IMR-90 (cell line): ENCODE results near the gene CCL28. TPM values are rescaled to one million over a fixed set of nuclear protein-coding genes. Genes with fewer than 3 reads are reported as not detected.
A peak's percentile ranks its signal among the peaks of the same experiment; 100 is the strongest.

Source experiments
- ATAC-seq: fragments of 200-7000 bp; cut with Tn5 transposase; 2 replicates; pipeline ENCODE4 v1.9.1; 2020; ENCODE audit warnings: low read depth, mild to moderate bottlenecking, moderate library complexity
- BruUV-seq: library from RNA; stranded (reverse); fragments of 400-500 nt; replicated peaks from 2 replicates; lab custom pipeline; 2021; lab: Mats Ljungman, UMichigan
- CTCF ChIA-PET: fragments of 300-600 bp; formaldehyde crosslinking; extraction: SDS; loops from one replicate; lab custom pipeline; 2021; ENCODE audit warnings: antibody characterized with exemption; lab: Yijun Ruan, JAX
- POLR2A ChIA-PET: fragments of 300-600 bp; sonication (Branson Sonifier 250); formaldehyde crosslinking; loops from one replicate; lab custom pipeline; 2022; ENCODE audit warnings: antibody characterized with exemption; ENCODE audit not compliant: unreplicated experiment; lab: Charles Lee
- DNase-seq: peaks from one replicate; pipeline ENCODE4 v3.0.0; 2013
- H2AFZ ChIP-seq: replicated peaks from 2 replicates; pipeline ENCODE3; 2013; ENCODE audit warnings: low read length, mild to moderate bottlenecking; ENCODE audit not compliant: poor library complexity
- H2AK5ac ChIP-seq: 2 replicates; pipeline ENCODE4 v1.6.1; 2013; ENCODE audit warnings: low read depth, low read length, inconsistent platforms
- H2AK9ac ChIP-seq: replicated peaks from 2 replicates; pipeline ENCODE3; 2013; ENCODE audit warnings: mild to moderate bottlenecking, low read depth, low read length, moderate library complexity; ENCODE audit not compliant: poor library complexity
- H2BK120ac ChIP-seq: 2 replicates; pipeline ENCODE4 v1.6.1; 2013; ENCODE audit warnings: low read depth, low read length, inconsistent platforms
- H2BK15ac ChIP-seq: 3 replicates; pipeline ENCODE4 v1.6.1; 2013; ENCODE audit warnings: low read depth, low read length, inconsistent platforms
- H2BK20ac ChIP-seq: 2 replicates; pipeline ENCODE4 v1.6.1; 2013; ENCODE audit warnings: low read depth, mild to moderate bottlenecking, inconsistent platforms, low read length, moderate library complexity
- H2BK5ac ChIP-seq: 2 replicates; pipeline ENCODE4 v1.6.1; 2013; ENCODE audit warnings: mild to moderate bottlenecking, low read depth, low read length, inconsistent platforms; ENCODE audit not compliant: poor library complexity, severe bottlenecking
- H3K14ac ChIP-seq: replicated peaks from 2 replicates; pipeline ENCODE4 v1.6.1; 2013; ENCODE audit warnings: low read depth, low read length, inconsistent platforms
- H3K18ac ChIP-seq: 2 replicates; pipeline ENCODE4 v1.6.1; 2013; ENCODE audit warnings: low read depth, low read length, control low read depth
- H3K23ac ChIP-seq: 2 replicates; pipeline ENCODE4 v1.6.1; 2013; ENCODE audit warnings: low read depth, low read length, inconsistent platforms
- H3K27ac ChIP-seq: 2 replicates; pipeline ENCODE4 v1.5.1; 2013; ENCODE audit warnings: mild to moderate bottlenecking, control low read depth, low read length; ENCODE audit not compliant: insufficient read depth
- H3K27me3 ChIP-seq: 2 replicates; pipeline ENCODE4 v1.6.1; 2013; ENCODE audit warnings: low read length; ENCODE audit not compliant: control insufficient read depth, insufficient read depth
- H3K36me3 ChIP-seq: 2 replicates; pipeline ENCODE4 v1.6.1; 2013; ENCODE audit warnings: low read length, mixed read lengths; ENCODE audit not compliant: control insufficient read depth, insufficient read depth
- H3K4ac ChIP-seq: 2 replicates; pipeline ENCODE4 v1.6.1; 2013; ENCODE audit warnings: low read depth, low read length, inconsistent platforms
- H3K4me1 ChIP-seq: 2 replicates; pipeline ENCODE4 v1.6.1; 2013; ENCODE audit warnings: low read length, mixed read lengths; ENCODE audit not compliant: control insufficient read depth, insufficient read depth
- H3K4me2 ChIP-seq: 2 replicates; pipeline ENCODE4 v1.6.1; 2013; ENCODE audit warnings: low read depth, mild to moderate bottlenecking, control low read depth, low read length, moderate library complexity
- H3K4me3 ChIP-seq: 2 replicates; pipeline ENCODE4 v1.5.1; 2013; ENCODE audit warnings: low read depth, mild to moderate bottlenecking, control low read depth, low read length, moderate library complexity; ENCODE audit not compliant: insufficient read depth
- H3K56ac ChIP-seq: 2 replicates; pipeline ENCODE4 v1.6.1; 2013; ENCODE audit warnings: low read length, inconsistent platforms; ENCODE audit not compliant: insufficient read depth; ENCODE audit errors: extremely low read depth
- H3K79me1 ChIP-seq, 2 experiments: 2 replicates each; pipeline ENCODE4 v1.6.1; 2013; ENCODE audit warnings: low read length in 2 of 2, inconsistent platforms in 1 of 2, low read depth in 1 of 2
- H3K9ac ChIP-seq: 2 replicates; pipeline ENCODE4 v1.6.1; 2013; ENCODE audit warnings: low read depth, low read length, control low read depth
- H3K9me1 ChIP-seq: 2 replicates; pipeline ENCODE4 v1.6.1; 2013; ENCODE audit warnings: low read length, inconsistent platforms; ENCODE audit not compliant: insufficient read depth
- H3K9me3 ChIP-seq: 2 replicates; pipeline ENCODE4 v1.6.1; 2013; ENCODE audit warnings: low read length; ENCODE audit not compliant: control insufficient read depth, insufficient read depth
- H4K20me1 ChIP-seq: 2 replicates; pipeline ENCODE4 v1.6.1; 2013; ENCODE audit warnings: low read length, inconsistent platforms; ENCODE audit not compliant: insufficient read depth
- H4K5ac ChIP-seq: 2 replicates; pipeline ENCODE4 v1.6.1; 2013; ENCODE audit warnings: mild to moderate bottlenecking, low read depth, low read length, control low read depth
- H4K8ac ChIP-seq, 2 experiments: 2 replicates each; pipeline ENCODE4 v1.6.1; 2013; ENCODE audit warnings: low read depth in 2 of 2, low read length in 2 of 2, control low read depth in 1 of 2, inconsistent platforms in 1 of 2
- H4K91ac ChIP-seq: 2 replicates; pipeline ENCODE4 v1.6.1; 2013; ENCODE audit warnings: low read depth, low read length, inconsistent platforms; ENCODE audit not compliant: insufficient read depth
- BHLHE40 ChIP-seq: fragments of 150-350 bp; IDR thresholded peaks from 2 replicates; pipeline ENCODE4 v1.6.1; 2016; ENCODE audit warnings: mild to moderate bottlenecking, low read depth, low read length
- RAD21 ChIP-seq: IDR thresholded peaks from 2 replicates; pipeline ENCODE4 v1.6.1; 2012; ENCODE audit warnings: low read length, improper control_type of control experiment
- WGBS, 2 experiments: methylation state at CpG; one replicate each; pipeline versions ENCODE4 v1.1.5 to v1.1.7; 2013; ENCODE audit warnings: missing lambda C conversion rate in 2 of 2; ENCODE audit not compliant: insufficient read length in 1 of 2; ENCODE audit errors: extremely low coverage in 2 of 2; 5-methylcytosine and 5-hydroxymethylcytosine counted together
- dilution Hi-C: fragments of 300-500 bp; cut with HindIII; formaldehyde crosslinking; loops from one replicate; pipeline ENCODE4 v1.14.3; 2018; ENCODE audit warnings: low sequenced_read_pairs; ENCODE audit not compliant: unreplicated experiment
- in situ Hi-C: fragments of 300-500 bp; cut with MboI; formaldehyde crosslinking; loops from 3 replicates; pipeline ENCODE4 v1.14.3; 2019; ENCODE audit warnings: low sequenced_read_pairs, inconsistent platforms, mixed read lengths
- intact Hi-C: fragments of 100-400 bp; cut with micrococcal nuclease; formaldehyde crosslinking; loops from 2 replicates; pipeline ENCODE4 v1.10.0; 2022
- polyA plus RNA-seq, 3 experiments: library from polyadenylated mRNA; depleted of rRNA; stranded (reverse); fragments of >200 nt; gene quantifications; 2 replicates each; pipeline ENCODE4 v1.2.3, GENCODE V29; 2012; ENCODE audit warnings: low replicate concordance in 1 of 3
- total RNA-seq: library from RNA; depleted of rRNA; stranded (reverse); fragments of >200 nt; gene quantifications from 2 replicates; pipeline ENCODE4 v1.2.3, GENCODE V29; 2012
- TF ChIP-seq, protein P1 (sequence below): conservative IDR thresholded peaks from 2 replicates; pipeline ENCODE4 v1.5.1; 2012; ENCODE audit warnings: mild to moderate bottlenecking, low read depth, low read length, improper control_type of control experiment

The CCL28 gene
- total and polyA plus RNA-seq, 2 of the 4 experiments (the other 2 are of a cell fraction): under 0.01 to 0.02 TPM

DNA sequence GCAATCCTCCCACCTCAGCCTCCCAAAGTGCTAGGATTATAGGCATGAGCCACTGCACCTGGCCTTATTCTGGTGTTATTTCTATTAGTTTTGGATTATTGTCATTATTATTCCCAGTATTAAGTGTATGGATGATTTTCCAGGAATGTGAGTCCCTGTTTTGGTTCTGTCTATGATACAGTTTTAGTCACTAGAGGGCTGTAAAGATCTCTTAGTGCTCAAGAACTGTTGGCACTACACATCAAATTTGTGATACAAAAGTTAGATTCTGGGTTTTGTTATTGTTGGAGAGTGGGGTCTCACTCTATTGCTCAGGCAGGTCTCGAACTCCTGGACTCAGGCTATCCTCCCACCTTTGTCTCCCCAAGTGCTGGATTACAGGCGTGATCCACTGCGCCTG lies 12.1 kb downstream of the CCL28 start:
- TF ChIP-seq RAD21 (peak; percentile 35; the same call in 1 of the 2 replicates), BHLHE40 (no peak)
- TF ChIP-seq, protein P1, sequence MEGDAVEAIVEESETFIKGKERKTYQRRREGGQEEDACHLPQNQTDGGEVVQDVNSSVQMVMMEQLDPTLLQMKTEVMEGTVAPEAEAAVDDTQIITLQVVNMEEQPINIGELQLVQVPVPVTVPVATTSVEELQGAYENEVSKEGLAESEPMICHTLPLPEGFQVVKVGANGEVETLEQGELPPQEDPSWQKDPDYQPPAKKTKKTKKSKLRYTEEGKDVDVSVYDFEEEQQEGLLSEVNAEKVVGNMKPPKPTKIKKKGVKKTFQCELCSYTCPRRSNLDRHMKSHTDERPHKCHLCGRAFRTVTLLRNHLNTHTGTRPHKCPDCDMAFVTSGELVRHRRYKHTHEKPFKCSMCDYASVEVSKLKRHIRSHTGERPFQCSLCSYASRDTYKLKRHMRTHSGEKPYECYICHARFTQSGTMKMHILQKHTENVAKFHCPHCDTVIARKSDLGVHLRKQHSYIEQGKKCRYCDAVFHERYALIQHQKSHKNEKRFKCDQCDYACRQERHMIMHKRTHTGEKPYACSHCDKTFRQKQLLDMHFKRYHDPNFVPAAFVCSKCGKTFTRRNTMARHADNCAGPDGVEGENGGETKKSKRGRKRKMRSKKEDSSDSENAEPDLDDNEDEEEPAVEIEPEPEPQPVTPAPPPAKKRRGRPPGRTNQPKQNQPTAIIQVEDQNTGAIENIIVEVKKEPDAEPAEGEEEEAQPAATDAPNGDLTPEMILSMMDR: peak; percentile 35; the same call in 1 of the 2 replicates
- ChIA-PET CTCF (interaction anchor here (0.7 to 2.3 kb wide), 2 partner anchors 84 to 88 kb away, joined by 4 to 9 read pairs; partner anchors contain the start of gene TMEM267), POLR2A (no interaction called here)
- H4K8ac ChIP-seq: no peak overlapping the region
- no peak overlapping the region for H3K4me3 ChIP-seq
- H2AK5ac ChIP-seq: no peak overlapping the region
- peak; percentile 21 for DNase-seq
- no peaks in the 10 kb centered on the region for H3K79me1 ChIP-seq
- H4K5ac ChIP-seq: no peak overlapping the region
- no peak overlapping the region for H3K9ac ChIP-seq
- peak overlapping the region; percentile 74 for H2AFZ ChIP-seq
- intact Hi-C loops: loop anchor here (1.0 to 5.0 kb wide), 3 partner anchors 84 to 1372 kb away; no protein-coding TSS in a partner anchor
- no peak overlapping the region for H3K18ac ChIP-seq
- no peak overlapping the region for H3K14ac ChIP-seq
- H2BK5ac ChIP-seq: no peak overlapping the region
- no peak overlapping the region for H3K4ac ChIP-seq
- dilution Hi-C loops: no loop called here
- no peaks in the 10 kb centered on the region for H3K4me1 ChIP-seq
- no peak overlapping the region for H3K23ac ChIP-seq
- no peak overlapping the region for H3K56ac ChIP-seq
- H3K4me2 ChIP-seq: 0 out of 2 replicates have a peak overlapping the region, but pooled peaks have one; percentile 65
- no peak overlapping the region for H2AK9ac ChIP-seq
- H3K36me3 ChIP-seq: no peaks in the 10 kb centered on the region
- peaks cover 12% of the 10 kb centered on the region for H3K27me3 ChIP-seq
- no peak overlapping the region for H2BK120ac ChIP-seq
- ATAC-seq: peak; percentile 72
- no peaks in the 10 kb centered on the region for H3K9me1 ChIP-seq
- no peaks in the 10 kb centered on the region for H3K9me3 ChIP-seq
- H4K20me1 ChIP-seq: no peaks in the 10 kb centered on the region
- BruUV-seq: no TSS peak
- H2BK20ac ChIP-seq: no peak overlapping the region
- in situ Hi-C loops: no loop called here
- no peak overlapping the region for H2BK15ac ChIP-seq
- no peak overlapping the region for H4K91ac ChIP-seq
- no peak overlapping the region for H3K27ac ChIP-seq
- no CpG with 5 or more reads among the region's 3 CpGs for WGBS, 2 experiments
